Measurements from ENCODE around the gene IQCE.

GRCh38 chr7:2517026-2517425, 41.8 kb upstream of the IQCE start:
- no peak for TF ChIP-seq CTCF (IDR thresholded peaks at IDR 0.05)
- no peak for TF ChIP-seq POLR2A (IDR thresholded peaks at IDR 0.05)
- no peak for TF ChIP-seq EP300 (IDR thresholded peaks at IDR 0.05)
